GM19455 (cell line): ENCODE data around the gene IGHMBP2.
A peak's percentile ranks its signal among the peaks of the same experiment; 100 is the strongest.

ENCODE experiments used
- ATAC-seq: cut with Tn5 transposase; IDR thresholded peaks from one replicate; pipeline ENCODE4 v1.9.1; 2021; ENCODE audit not compliant: unreplicated experiment

Gene IGHMBP2

DNA sequence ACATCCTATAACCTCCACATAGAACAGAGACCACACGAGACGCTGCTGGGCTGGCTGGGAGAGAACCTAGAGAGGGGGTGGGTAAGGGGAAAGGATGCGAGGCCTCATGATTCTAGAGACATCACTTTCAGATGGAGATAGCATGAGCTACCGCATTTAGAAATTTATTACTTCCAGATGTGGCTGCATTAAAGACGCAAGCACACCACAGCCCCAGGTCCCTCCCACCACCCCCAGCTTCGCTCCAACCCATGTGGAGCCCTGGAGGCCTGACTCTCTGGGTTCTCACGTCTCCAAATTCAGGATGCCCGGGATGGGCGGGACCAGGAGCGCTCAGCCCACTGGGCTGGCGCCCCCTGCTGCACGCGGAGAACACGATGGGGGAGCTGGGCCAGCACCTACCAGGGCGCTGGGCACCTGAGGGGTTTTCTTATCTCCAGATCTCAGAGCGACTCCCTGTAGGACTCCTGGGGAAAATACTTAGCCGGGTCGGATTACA, 13.7 kb upstream of the IGHMBP2 start:
- ATAC-seq, result no peak

DNA sequence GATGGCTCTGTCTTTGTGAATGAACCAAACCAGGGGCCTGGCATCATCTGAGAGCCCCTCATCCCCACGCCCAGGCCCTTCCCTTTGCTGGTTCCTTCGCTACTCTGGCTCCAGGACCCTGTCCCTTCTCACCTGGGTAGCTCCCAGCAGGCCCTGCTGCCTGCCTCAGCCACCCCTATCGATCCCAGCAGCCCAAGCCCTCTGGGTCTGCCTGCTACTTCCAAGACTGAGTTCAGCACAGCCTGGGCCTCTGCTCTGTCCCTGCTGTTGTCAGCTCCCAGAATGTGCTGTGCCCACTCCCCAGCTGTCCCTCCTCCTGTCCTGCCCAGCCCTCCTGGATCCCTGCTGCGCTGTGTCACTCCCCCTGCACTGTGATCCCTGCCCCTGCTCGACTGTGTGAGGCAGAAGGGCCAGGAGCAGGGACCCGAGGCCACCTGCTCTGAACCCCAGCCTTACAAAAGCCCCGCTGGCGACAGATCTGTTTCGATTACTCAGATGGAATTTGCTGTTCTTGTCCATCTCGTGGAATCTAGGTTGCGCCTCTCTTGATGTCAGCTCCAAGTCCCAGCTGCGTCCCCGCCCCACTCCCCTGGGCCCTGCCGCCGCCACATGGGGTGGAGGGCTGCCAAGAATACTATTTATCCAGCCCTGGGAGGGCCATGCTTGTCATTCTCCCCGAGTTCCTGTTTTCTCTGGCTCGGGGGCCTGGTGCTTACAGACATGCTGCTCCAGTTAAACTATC, 13.0 kb upstream of the IGHMBP2 start:
- ATAC-seq, result no peak

- no peak for ATAC-seq
Measured at GRCh38 chr11:68891351-68891948, 12.2 kb upstream of the IGHMBP2 start.

- no peak for ATAC-seq
Measured at GRCh38 chr11:68892576-68892975, 11.1 kb upstream of the IGHMBP2 start.

- no peak for ATAC-seq
Measured at GRCh38 chr11:68893282-68893681, 10.4 kb upstream of the IGHMBP2 start.

- ATAC-seq, result no peak
Measured at GRCh38 chr11:68896171-68896959, 7.3 kb upstream of the IGHMBP2 start.

GRCh38 chr11:68897441-68897840, 6.2 kb upstream of the IGHMBP2 start:
- ATAC-seq, result no peak

- ATAC-seq, result no peak
Measured at GRCh38 chr11:68900835-68901381, 2.8 kb upstream of the IGHMBP2 start.

- ATAC-seq, result peak; percentile 13
Measured at GRCh38 chr11:68904248-68904847, 657 bp downstream of the IGHMBP2 start.

DNA sequence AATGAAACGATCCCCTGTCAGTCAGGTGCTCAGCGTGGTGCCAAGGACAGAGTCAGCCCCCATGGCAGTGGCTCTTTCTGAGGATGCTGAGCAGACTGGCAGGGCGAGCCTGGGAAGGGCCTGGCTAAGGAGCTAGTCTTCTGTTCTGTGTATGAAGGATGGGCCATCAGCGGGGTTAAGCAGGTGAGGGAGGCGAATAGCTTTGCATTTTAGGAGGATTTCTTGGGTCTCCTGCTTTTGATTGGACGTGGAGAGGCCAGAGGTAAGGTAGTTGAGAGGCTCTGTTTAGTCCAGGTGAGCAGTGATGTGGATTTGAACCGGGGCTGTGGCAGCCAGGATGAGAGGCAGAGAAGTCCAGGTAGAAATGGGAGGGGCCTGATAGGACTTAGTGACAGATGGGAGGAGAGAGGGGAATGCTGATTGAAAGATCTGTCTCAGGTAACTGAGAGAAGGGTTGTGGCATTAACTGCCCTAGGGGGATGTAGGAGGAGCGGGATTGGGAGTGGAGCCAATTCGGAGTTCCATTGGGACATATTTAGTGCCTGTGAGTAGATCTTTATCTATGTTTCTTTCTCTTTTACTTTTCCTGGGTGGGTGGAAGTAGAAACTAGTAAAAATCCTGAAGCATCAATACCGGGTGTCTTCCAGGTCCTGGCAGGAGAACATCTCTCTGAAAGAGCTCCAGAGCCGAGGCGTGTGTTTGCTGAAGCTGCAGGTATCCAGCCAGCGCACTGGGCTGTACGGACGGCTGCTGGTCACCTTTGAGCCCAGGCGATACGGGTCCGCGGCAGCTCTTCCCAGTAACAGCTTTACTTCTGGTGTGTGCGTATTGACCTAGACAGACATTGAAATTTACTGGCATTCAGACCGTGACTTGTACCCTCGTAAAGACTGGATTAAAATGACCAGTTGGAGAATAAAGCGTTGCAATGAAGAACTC, 2.0 kb downstream of the IGHMBP2 start:
- ATAC-seq, result no peak

GRCh38 chr11:68908273-68908672, 4.6 kb downstream of the IGHMBP2 start:
- no peak for ATAC-seq

DNA sequence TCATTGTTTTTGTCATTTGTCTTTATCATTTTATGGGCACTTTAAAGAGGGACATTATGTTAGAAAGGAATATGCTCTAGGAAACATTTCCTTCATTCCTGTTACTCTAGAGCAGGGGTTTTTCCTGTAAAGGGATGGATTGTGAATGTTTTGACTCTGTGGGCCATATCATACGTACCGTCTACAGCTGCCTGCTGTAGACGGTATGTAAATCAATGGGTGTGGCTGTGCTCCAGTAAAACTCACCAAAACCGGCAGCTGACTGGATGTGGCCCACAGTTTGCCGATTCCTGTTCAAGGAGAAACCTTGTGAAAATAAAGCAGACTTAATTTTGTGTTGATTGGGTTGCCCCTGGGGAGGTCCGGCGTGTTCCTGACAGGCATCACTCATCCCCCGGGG, 7.3 kb downstream of the IGHMBP2 start:
- ATAC-seq, result no peak

- ATAC-seq, result no peak
Measured at GRCh38 chr11:68911731-68912130, 8.0 kb downstream of the IGHMBP2 start.

DNA sequence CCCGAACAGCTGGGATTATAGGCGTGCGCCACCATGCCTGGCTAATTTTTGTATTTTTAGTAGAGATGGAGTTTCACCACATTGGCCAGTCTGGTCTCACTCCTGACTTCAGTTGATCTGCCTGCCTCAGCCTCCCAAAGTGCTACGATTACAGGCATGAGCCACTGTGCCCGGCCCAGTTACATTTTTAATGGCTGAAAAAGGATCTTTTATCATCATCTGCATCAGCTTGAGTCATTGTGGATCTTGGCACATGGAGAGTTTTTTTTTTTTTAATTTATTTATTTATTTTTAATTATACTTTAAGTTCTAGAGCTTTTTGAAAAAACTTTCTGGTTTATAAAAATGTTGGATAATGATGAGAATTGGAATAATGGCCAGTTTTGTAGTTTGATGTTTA, 8.6 kb downstream of the IGHMBP2 start:
- ATAC-seq, result no peak

DNA sequence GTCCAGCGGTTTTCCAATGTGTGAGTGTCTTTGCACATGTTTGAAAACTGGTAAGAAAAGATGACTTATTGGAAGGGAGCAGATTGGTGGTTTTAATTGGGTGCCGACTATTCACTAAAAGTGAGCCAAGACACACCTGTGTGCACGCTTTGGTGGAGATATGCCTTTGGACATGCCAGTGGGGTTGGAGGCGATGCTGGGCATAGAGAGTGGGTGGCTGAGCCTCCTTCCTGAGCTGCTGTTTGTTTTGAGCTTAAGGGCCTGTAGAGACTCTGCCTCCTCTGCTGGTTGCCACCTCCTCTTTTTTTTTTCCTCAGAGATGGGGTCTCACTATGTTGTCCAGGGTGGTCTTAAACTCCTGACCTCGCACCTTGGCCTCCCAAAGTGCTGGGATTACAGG, 9.5 kb downstream of the IGHMBP2 start:
- ATAC-seq, result no peak

DNA sequence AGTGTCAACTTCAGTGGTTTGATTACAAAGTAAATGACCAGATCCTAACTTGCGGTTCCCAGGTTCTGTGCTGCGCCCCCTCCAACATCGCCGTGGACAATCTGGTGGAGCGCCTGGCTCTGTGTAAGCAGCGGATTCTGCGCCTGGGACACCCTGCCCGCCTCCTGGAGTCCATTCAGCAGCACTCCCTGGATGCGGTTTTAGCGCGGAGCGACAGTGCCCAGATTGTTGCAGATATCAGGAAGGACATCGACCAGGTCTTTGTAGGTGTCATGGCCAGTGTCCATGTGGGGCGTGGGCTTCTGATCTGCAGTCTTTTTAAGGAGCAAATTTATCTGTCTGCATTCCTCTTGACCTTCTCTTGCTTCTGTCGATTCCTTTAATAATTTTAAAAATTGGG, 11.1 kb downstream of the IGHMBP2 start:
- no peak for ATAC-seq

DNA sequence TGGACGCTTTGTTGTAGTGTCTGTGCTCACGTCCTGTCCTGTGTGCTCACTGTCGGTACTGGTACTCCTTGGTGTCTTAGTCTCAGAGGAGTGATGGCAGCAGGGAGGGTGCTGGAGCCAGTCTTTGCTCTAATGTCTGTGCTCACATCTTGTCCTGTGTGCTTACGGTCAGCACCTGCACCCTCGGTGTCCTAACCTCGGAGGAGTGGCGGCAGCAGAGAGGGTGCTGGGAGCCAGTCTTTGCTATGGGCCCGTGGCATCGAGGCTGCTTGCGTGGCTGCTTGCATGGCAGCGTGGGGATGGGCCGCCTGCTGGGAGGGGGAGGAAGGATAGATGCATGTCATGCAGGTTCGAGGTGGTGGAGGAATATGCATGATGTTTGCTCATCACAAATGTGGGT, 12.7 kb downstream of the IGHMBP2 start:
- no peak for ATAC-seq

GRCh38 chr11:68923614-68924013, 19.9 kb downstream of the IGHMBP2 start:
- ATAC-seq, result no peak

DNA sequence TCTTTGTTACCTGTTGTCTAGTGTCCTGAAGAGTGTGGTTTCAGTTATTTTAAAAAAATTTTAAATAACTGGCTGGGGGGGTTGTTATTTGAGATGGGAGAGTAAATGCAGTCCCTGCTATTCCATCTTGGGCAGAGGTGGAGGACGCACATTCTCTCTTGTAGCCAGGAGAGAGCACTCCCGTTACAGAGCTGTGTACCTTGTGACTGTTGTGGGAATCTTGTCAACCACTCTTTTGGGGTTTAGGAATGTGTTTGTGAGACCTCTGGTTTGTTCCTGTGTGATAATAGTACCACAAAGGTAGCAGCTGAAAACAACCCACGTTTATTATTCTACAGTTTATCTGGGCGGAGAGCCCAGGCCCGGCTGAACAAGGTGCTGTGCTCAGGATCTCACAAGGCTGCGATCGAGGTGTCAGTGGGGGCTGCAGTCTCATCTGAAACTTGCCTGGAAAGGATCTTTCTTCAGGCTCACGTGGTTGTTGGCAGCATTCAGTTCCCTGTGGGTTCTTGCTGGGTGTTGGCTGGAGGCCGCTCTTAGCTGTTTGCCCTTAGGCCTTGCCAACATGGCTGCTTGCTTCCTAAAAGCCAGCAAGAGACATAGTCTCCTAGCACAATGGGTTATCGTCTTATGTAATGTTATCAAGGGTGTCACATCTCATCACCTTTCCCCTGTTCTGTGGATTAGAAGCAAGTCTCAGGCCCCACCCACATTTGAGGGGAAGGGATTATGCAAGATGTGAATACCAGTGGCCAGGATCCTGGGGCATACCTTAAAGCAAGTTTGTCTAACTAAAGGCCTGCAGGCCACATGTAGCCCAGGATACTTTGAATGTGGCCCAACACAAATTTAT, 20.6 kb downstream of the IGHMBP2 start:
- no peak for ATAC-seq
